ENCODE measurements around the gene WDFY2. TPM values are rescaled to one million over a fixed set of nuclear protein-coding genes. Genes with fewer than 3 reads are reported as not detected.
A peak's percentile ranks its signal among the peaks of the same experiment; 100 is the strongest.

The WDFY2 gene
- polyA plus RNA-seq, 1 donor from 2014 or later = 5.3 TPM

DNA sequence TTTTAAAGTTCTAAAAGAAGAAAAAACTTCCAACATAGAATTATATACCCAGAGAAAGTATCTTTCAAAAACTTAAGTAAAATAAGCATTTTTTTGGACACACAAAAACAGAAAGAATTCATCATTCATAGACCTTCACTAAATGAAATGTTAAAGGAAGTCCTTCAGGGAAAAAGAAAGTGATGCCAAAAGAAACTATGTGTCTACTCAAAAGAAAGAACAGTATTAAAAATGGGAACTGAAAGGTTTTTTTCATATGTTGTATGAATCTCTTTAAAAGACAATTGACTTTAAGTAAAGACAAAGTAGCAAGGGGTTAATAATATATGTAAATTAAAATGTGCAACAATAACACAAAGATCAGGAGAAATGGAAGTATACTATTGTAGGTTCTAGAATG, 123.2 kb downstream of the WDFY2 start:
- Histone ChIP-seq H3K4me2 (ENCODE audit: low read length) (peak overlapping the region; percentile 2), H3K27ac (ENCODE audit: low read length) (no peak overlapping the region), H3K27me3 (ENCODE audit: insufficient read depth, low read depth, low read length) (no peaks in the 10 kb centered on the region), H3K9me2 (ENCODE audit: insufficient read depth, low read length) (no peaks in the 10 kb centered on the region), H3K9me3 (ENCODE audit: low read length) (no peaks in the 10 kb centered on the region), H2AFZ (ENCODE audit: low read depth, low read length) (no peak overlapping the region), H3K79me2 (replicated peaks; ENCODE audit: insufficient read depth, low read length) (no peaks in the 10 kb centered on the region), H3K9ac (ENCODE audit: low read length) (no peak overlapping the region), H4K20me1 (ENCODE audit: insufficient read depth) (no peaks in the 10 kb centered on the region), H3K4me3 (ENCODE audit: low read length) (no peak overlapping the region), H3F3A (ENCODE audit: insufficient read depth, low read length, poor library complexity, severe bottlenecking) (no peaks in the 10 kb centered on the region), H3K36me3 (ENCODE audit: insufficient read depth, low read length) (no peaks in the 10 kb centered on the region)
- TF ChIP-seq POLR2AphosphoS5 (IDR thresholded peaks at IDR 0.05) = no peak
- no peak for TF ChIP-seq TAF1 (IDR thresholded peaks at IDR 0.05; ENCODE audit: low read depth)
- no peak for TF ChIP-seq EZH2 (IDR thresholded peaks at IDR 0.05; ENCODE audit: borderline replicate concordance, insufficient read depth, low read length, poor library complexity, severe bottlenecking)
- TF ChIP-seq SMC3 (conservative IDR thresholded peaks at IDR 0.05; ENCODE audit: poor library complexity) = no peak
- TF ChIP-seq EP300 (conservative IDR thresholded peaks at IDR 0.05; ENCODE audit: poor library complexity, severe bottlenecking) = no peak
- TF ChIP-seq, protein P1, sequence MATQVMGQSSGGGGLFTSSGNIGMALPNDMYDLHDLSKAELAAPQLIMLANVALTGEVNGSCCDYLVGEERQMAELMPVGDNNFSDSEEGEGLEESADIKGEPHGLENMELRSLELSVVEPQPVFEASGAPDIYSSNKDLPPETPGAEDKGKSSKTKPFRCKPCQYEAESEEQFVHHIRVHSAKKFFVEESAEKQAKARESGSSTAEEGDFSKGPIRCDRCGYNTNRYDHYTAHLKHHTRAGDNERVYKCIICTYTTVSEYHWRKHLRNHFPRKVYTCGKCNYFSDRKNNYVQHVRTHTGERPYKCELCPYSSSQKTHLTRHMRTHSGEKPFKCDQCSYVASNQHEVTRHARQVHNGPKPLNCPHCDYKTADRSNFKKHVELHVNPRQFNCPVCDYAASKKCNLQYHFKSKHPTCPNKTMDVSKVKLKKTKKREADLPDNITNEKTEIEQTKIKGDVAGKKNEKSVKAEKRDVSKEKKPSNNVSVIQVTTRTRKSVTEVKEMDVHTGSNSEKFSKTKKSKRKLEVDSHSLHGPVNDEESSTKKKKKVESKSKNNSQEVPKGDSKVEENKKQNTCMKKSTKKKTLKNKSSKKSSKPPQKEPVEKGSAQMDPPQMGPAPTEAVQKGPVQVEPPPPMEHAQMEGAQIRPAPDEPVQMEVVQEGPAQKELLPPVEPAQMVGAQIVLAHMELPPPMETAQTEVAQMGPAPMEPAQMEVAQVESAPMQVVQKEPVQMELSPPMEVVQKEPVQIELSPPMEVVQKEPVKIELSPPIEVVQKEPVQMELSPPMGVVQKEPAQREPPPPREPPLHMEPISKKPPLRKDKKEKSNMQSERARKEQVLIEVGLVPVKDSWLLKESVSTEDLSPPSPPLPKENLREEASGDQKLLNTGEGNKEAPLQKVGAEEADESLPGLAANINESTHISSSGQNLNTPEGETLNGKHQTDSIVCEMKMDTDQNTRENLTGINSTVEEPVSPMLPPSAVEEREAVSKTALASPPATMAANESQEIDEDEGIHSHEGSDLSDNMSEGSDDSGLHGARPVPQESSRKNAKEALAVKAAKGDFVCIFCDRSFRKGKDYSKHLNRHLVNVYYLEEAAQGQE (IDR thresholded peaks at IDR 0.05; ENCODE audit: borderline replicate concordance) = no peak
- no peak for TF ChIP-seq MXI1 (conservative IDR thresholded peaks at IDR 0.05; ENCODE audit: poor library complexity, severe bottlenecking)
- TF ChIP-seq, protein P2, sequence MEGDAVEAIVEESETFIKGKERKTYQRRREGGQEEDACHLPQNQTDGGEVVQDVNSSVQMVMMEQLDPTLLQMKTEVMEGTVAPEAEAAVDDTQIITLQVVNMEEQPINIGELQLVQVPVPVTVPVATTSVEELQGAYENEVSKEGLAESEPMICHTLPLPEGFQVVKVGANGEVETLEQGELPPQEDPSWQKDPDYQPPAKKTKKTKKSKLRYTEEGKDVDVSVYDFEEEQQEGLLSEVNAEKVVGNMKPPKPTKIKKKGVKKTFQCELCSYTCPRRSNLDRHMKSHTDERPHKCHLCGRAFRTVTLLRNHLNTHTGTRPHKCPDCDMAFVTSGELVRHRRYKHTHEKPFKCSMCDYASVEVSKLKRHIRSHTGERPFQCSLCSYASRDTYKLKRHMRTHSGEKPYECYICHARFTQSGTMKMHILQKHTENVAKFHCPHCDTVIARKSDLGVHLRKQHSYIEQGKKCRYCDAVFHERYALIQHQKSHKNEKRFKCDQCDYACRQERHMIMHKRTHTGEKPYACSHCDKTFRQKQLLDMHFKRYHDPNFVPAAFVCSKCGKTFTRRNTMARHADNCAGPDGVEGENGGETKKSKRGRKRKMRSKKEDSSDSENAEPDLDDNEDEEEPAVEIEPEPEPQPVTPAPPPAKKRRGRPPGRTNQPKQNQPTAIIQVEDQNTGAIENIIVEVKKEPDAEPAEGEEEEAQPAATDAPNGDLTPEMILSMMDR (IDR thresholded peaks at IDR 0.05; ENCODE audit: poor library complexity, severe bottlenecking) = no peak
- TF ChIP-seq RAD21 (conservative IDR thresholded peaks at IDR 0.05) = no peak

DNA sequence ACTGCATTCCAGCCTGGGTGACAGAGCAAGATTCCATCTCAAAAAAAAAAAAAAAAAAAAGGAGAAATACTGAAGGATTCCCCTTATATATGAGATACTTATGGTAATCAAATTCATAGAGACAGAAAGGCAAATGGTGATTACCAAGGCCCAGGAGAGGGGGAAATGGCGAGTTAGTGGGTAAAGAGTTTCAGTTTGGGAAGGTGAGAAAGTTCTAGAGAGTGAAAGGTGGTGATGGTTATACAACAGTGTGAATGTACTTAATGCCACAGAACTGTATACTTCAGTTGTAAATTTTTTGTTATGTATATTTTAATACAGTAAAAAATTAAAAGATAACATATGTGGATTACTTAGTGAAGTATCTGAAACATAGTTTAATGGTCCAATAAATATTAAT, 129.5 kb downstream of the WDFY2 start:
- no peaks in the 10 kb centered on the region for H3F3A ChIP-seq (ENCODE audit: insufficient read depth, low read length, poor library complexity, severe bottlenecking)
- H3K9me3 ChIP-seq (ENCODE audit: low read length) = no peaks in the 10 kb centered on the region
- H3K79me2 ChIP-seq (replicated peaks; ENCODE audit: insufficient read depth, low read length) = no peaks in the 10 kb centered on the region
- no peaks in the 10 kb centered on the region for H3K9me2 ChIP-seq (ENCODE audit: insufficient read depth, low read length)
- no peak overlapping the region for H3K4me3 ChIP-seq (ENCODE audit: low read length)
- H4K20me1 ChIP-seq (ENCODE audit: insufficient read depth) = no peaks in the 10 kb centered on the region
- H2AFZ ChIP-seq (ENCODE audit: low read depth, low read length) = no peak overlapping the region
- H3K27ac ChIP-seq (ENCODE audit: low read length) = no peak overlapping the region
- no peak overlapping the region for H3K9ac ChIP-seq (ENCODE audit: low read length)
- TF ChIP-seq MXI1 (conservative IDR thresholded peaks at IDR 0.05; ENCODE audit: poor library complexity, severe bottlenecking) (no peak), POLR2AphosphoS5 (IDR thresholded peaks at IDR 0.05) (no peak), EZH2 (IDR thresholded peaks at IDR 0.05; ENCODE audit: borderline replicate concordance, insufficient read depth, low read length, poor library complexity, severe bottlenecking) (no peak), TAF1 (IDR thresholded peaks at IDR 0.05; ENCODE audit: low read depth) (no peak), RAD21 (conservative IDR thresholded peaks at IDR 0.05) (no peak), SMC3 (conservative IDR thresholded peaks at IDR 0.05; ENCODE audit: poor library complexity) (no peak), EP300 (conservative IDR thresholded peaks at IDR 0.05; ENCODE audit: poor library complexity, severe bottlenecking) (no peak)
- TF ChIP-seq, protein P2 (IDR thresholded peaks at IDR 0.05; ENCODE audit: poor library complexity, severe bottlenecking) = no peak
- TF ChIP-seq, protein P1 (IDR thresholded peaks at IDR 0.05; ENCODE audit: borderline replicate concordance) = no peak
- H3K4me2 ChIP-seq (ENCODE audit: low read length) = no peak overlapping the region
- H3K36me3 ChIP-seq (ENCODE audit: insufficient read depth, low read length) = no peaks in the 10 kb centered on the region
- H3K27me3 ChIP-seq (ENCODE audit: insufficient read depth, low read depth, low read length) = no peaks in the 10 kb centered on the region
